Kidney epithelial cell (primary cell): ENCODE measurements around the gene HES6. TPM values are rescaled to one million over a fixed set of nuclear protein-coding genes. Genes with fewer than 3 reads are reported as not detected.

Experiments used
- DNase-seq: peaks from one replicate; pipeline ENCODE4 v3.0.0-alpha.2; 2010; ENCODE audit warnings: low read depth
- H3K27me3 ChIP-seq: 2 replicates; pipeline ENCODE4 v1.6.0; 2011; ENCODE audit warnings: low read length; ENCODE audit not compliant: control insufficient read depth, insufficient read depth
- H3K36me3 ChIP-seq: 2 replicates; pipeline ENCODE4 v1.5.1; 2011; ENCODE audit warnings: low read length; ENCODE audit not compliant: control insufficient read depth, insufficient read depth
- H3K4me3 ChIP-seq: 2 replicates; pipeline ENCODE4 v1.5.1; 2011; ENCODE audit warnings: low read depth, mild to moderate bottlenecking, control low read depth, low read length
- CTCF ChIP-seq: IDR thresholded peaks from 2 replicates; pipeline ENCODE4 v1.5.1; 2011; ENCODE audit warnings: mild to moderate bottlenecking, moderate library complexity, low read length, control low read depth, inconsistent platforms; ENCODE audit not compliant: insufficient read depth, poor library complexity, severe bottlenecking
- total RNA-seq: library from RNA; depleted of rRNA; stranded (reverse); fragments of >200 nt; gene quantifications from 2 replicates; pipeline ENCODE4 v1.2.3, GENCODE V29; 2015

The HES6 gene
- 49.7 and 50.1 TPM in 2 replicates for total RNA-seq

- DNase-seq = no peak
- Histone ChIP-seq H3K36me3 (no peaks in the 10 kb centered on the region), H3K27me3 (peaks cover 12% of the 10 kb centered on the region), H3K4me3 (peak within 1 kb of the TSS; percentile 63)
- no peak for TF ChIP-seq CTCF
Observed at GRCh38 chr2:238239863-238240756, at the start of gene HES6. TSS of gene HES6 (minus strand) at chr2:238240038. CDS start at chr2:238239905, 133 bp downstream.

- peak overlapping the region; percentile 77 for H3K4me3 ChIP-seq
- DNase-seq = no peak
- H3K36me3 ChIP-seq = no peaks in the 10 kb centered on the region
- no peak for TF ChIP-seq CTCF
- H3K27me3 ChIP-seq = peaks cover 7% of the 10 kb centered on the region
Observed at GRCh38 chr2:238289574-238289973, 49.7 kb upstream of the HES6 start.

- Histone ChIP-seq H3K36me3 (no peaks in the 10 kb centered on the region), H3K27me3 (peaks cover 3% of the 10 kb centered on the region), H3K4me3 (peak overlapping the region; percentile 77)
- DNase-seq = peak; percentile 86
- TF ChIP-seq CTCF = peak; percentile 21
Observed at GRCh38 chr2:238288650-238289573, 49.1 kb upstream of the HES6 start.

- peak within 1 kb of the TSS; percentile 77 for H3K4me3 ChIP-seq
- no peaks in the 10 kb centered on the region for H3K27me3 ChIP-seq
- no peak for DNase-seq
- no peak for TF ChIP-seq CTCF
- H3K36me3 ChIP-seq = no peaks in the 10 kb centered on the region
Observed at GRCh38 chr2:238287737-238288649, 48.2 kb upstream of the HES6 start, which contains the start of gene PER2. TSS of gene PER2 (minus strand) at chr2:238288610. CDS start at chr2:238277936, 10,674 bp downstream.
